CD14-positive monocyte (primary cell): ENCODE measurements around the gene FRMD4A. TPM values are rescaled to one million over a fixed set of nuclear protein-coding genes. Genes with fewer than 3 reads are reported as not detected.

Experiments
- DNase-seq, 3 donors: peaks; one replicate each; pipeline ENCODE4 v3.0.0-alpha.2; 2011 to 2022
- H2AFZ ChIP-seq: 2 replicates; pipeline ENCODE4 v1.6.0; 2012; ENCODE audit warnings: mild to moderate bottlenecking, low read depth, low read length, inconsistent platforms; ENCODE audit not compliant: insufficient read depth, poor library complexity, severe bottlenecking
- H3K27ac ChIP-seq, 2 donors: 1 replicate in 1 of 2; 2 replicates in 1 of 2; pipeline ENCODE4 v1.5.1; 2012 to 2013; ENCODE audit warnings: low read length in 2 of 2, control low read depth in 1 of 2, inconsistent platforms in 1 of 2, low read depth in 1 of 2, mild to moderate bottlenecking in 1 of 2
- H3K27me3 ChIP-seq, 2 donors: one replicate each; pipeline versions ENCODE4 v1.6.0 to v1.6.1; 2011 to 2013; ENCODE audit warnings: low read length in 2 of 2; ENCODE audit not compliant: control insufficient read depth in 2 of 2, insufficient read depth in 2 of 2
- H3K36me3 ChIP-seq, 2 donors: replicated peaks in 1 of 2; 1 replicate in 1 of 2; 2 replicates in 1 of 2; pipeline versions ENCODE4 v1.5.1 to v1.6.1; 2012 to 2013; ENCODE audit warnings: low read length in 2 of 2, control low read depth in 1 of 2, inconsistent platforms in 1 of 2, mild to moderate bottlenecking in 1 of 2; ENCODE audit not compliant: insufficient read depth in 2 of 2, control insufficient read depth in 1 of 2
- H3K4me1 ChIP-seq, 2 donors: 1 replicate in 1 of 2; 2 replicates in 1 of 2; pipeline versions ENCODE4 v1.5.1 to v1.6.1; 2012 to 2013; ENCODE audit warnings: low read length in 2 of 2, control low read depth in 1 of 2, inconsistent platforms in 1 of 2, mild to moderate bottlenecking in 1 of 2, moderate library complexity in 1 of 2; ENCODE audit not compliant: insufficient read depth in 2 of 2, control insufficient read depth in 1 of 2
- H3K4me2 ChIP-seq: replicated peaks from 2 replicates; pipeline ENCODE3; 2012; ENCODE audit warnings: low read length, moderate library complexity, mild to moderate bottlenecking; ENCODE audit not compliant: poor library complexity, severe bottlenecking; ENCODE audit errors: extremely low read depth
- H3K4me3 ChIP-seq, 3 experiments: fragments of 200-600 bp in 1 of 3; sonication (generic) in 1 of 3; replicated peaks in 1 of 3; 1 replicate in 2 of 3; 2 replicates in 1 of 3; pipeline ENCODE4 v1.5.1; 2011 to 2013; ENCODE audit warnings: low read length in 3 of 3, mild to moderate bottlenecking in 3 of 3, control low read depth in 2 of 3, low read depth in 2 of 3, inconsistent platforms in 1 of 3, moderate library complexity in 1 of 3
- H3K79me2 ChIP-seq: 2 replicates; pipeline ENCODE4 v1.6.0; 2012; ENCODE audit warnings: mild to moderate bottlenecking, control low read depth, inconsistent platforms, low read length, moderate library complexity; ENCODE audit not compliant: insufficient read depth
- H3K9ac ChIP-seq: 2 replicates; pipeline ENCODE4 v1.6.0; 2017; ENCODE audit warnings: low read length, mild to moderate bottlenecking; ENCODE audit not compliant: insufficient read depth, poor library complexity, severe bottlenecking
- H3K9me3 ChIP-seq, 2 donors: replicated peaks in 1 of 2; 1 replicate in 1 of 2; 2 replicates in 1 of 2; pipeline versions ENCODE4 v1.5.1 to v1.6.1; 2012 to 2013; ENCODE audit warnings: low read length in 2 of 2, control low read depth in 1 of 2; ENCODE audit not compliant: control insufficient read depth in 1 of 2, insufficient read depth in 1 of 2
- H4K20me1 ChIP-seq: 2 replicates; pipeline ENCODE4 v1.6.0; 2012; ENCODE audit warnings: mild to moderate bottlenecking, low read length, control low read depth, moderate library complexity; ENCODE audit not compliant: insufficient read depth
- H3K27ac Mint-ChIP-seq, 7 donors: one replicate each; pipeline ENCODE4 v1.8.0; 2020; ENCODE audit warnings: mild to moderate bottlenecking in 7 of 7, mixed read lengths in 7 of 7, moderate library complexity in 6 of 7, inconsistent platforms in 2 of 7
- H3K27me3 Mint-ChIP-seq, 3 donors: one replicate each; pipeline ENCODE4 v1.8.0; 2021 to 2022; ENCODE audit warnings: low read depth in 3 of 3, mild to moderate bottlenecking in 3 of 3, mixed read lengths in 3 of 3, moderate library complexity in 3 of 3, inconsistent platforms in 1 of 3
- H3K36me3 Mint-ChIP-seq, 2 donors: one replicate each; pipeline ENCODE4 v1.8.0; 2020; ENCODE audit warnings: mixed read lengths in 2 of 2, inconsistent platforms in 1 of 2, mild to moderate bottlenecking in 1 of 2
- H3K4me1 Mint-ChIP-seq: one replicate; pipeline ENCODE4 v1.8.0; 2020; ENCODE audit warnings: mild to moderate bottlenecking, mixed read lengths
- H3K4me3 Mint-ChIP-seq, 2 donors: one replicate each; pipeline ENCODE4 v1.8.0; 2020; ENCODE audit warnings: mild to moderate bottlenecking in 2 of 2, mixed read lengths in 2 of 2, moderate library complexity in 1 of 2
- H3K9me3 Mint-ChIP-seq, 7 donors: one replicate each; pipeline ENCODE4 v1.8.0; 2020 to 2022; ENCODE audit warnings: mixed read lengths in 7 of 7, mild to moderate bottlenecking in 6 of 7, moderate library complexity in 6 of 7, inconsistent platforms in 2 of 7
- CTCF ChIP-seq: fragments of 200-600 bp; IDR thresholded peaks from one replicate; pipeline ENCODE4 v1.8.0; 2022; ENCODE audit warnings: antibody characterized with exemption, mild to moderate bottlenecking
- WGBS: methylation state at CpG from one replicate; pipeline ENCODE4 v1.1.5; 2013; ENCODE audit warnings: missing lambda C conversion rate; ENCODE audit not compliant: insufficient coverage; 5-methylcytosine and 5-hydroxymethylcytosine counted together
- intact Hi-C, 2 donors: fragments of 100-400 bp; cut with micrococcal nuclease; formaldehyde crosslinking; loops; one replicate each; pipeline versions ENCODE4 v1.15.0 to v1.15.1; 2023
- polyA plus RNA-seq, 3 donors: library from polyadenylated mRNA; depleted of rRNA in 1 of 3; unstranded in 2 of 3; stranded (reverse) in 1 of 3; fragments of 300-500 nt in 2 of 3; fragments of >200 nt in 1 of 3; fragmentation: Illumina TruSeq in 2 of 3; gene quantifications; 1 replicate in 2 of 3; 2 replicates in 1 of 3; pipeline ENCODE4 v1.2.3, GENCODE V29; 2012 to 2021

Gene FRMD4A
- polyA plus RNA-seq, 3 donors = 0.12 TPM; not detected in 2

DNA sequence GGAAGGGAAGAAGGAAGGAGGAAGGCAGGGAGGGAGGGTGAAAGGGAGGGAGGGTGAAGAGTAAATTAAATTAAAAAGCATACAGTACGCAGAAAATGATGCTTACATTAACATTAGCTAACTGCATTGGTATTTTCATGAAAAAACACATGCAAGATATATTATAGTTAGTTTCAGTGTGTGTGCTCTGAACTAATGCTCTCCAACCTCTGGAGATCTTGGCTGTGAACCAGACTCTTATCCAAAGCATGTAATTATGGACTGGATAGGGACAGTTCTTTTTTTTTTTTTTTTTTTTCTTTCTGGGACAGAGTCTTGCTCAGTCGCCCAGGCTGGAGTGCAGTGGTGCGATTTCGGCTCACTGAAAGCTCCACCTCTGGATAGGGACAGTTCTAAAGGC lies 357.0 kb downstream of the FRMD4A start:
- WGBS = no CpG with 5 or more reads among the region's 4 CpGs
- no peaks in the 10 kb centered on the region for H4K20me1 ChIP-seq
- no peaks in the 10 kb centered on the region for H3K27me3 ChIP-seq
- no peak overlapping the region for H3K27ac ChIP-seq
- no peak overlapping the region for H3K9ac ChIP-seq
- peaks cover 3 to 6% (median 5%) of the 10 kb centered on the region in 3 donors for H3K27me3 Mint-ChIP-seq
- H3K4me2 ChIP-seq = no peak overlapping the region
- no peaks in the 10 kb centered on the region for H3K4me1 Mint-ChIP-seq
- TF ChIP-seq CTCF = no peak
- no peaks in the 10 kb centered on the region for H3K79me2 ChIP-seq
- no peaks in the 10 kb centered on the region for H3K36me3 Mint-ChIP-seq
- DNase-seq = no peak
- H3K4me1 ChIP-seq = no peaks in the 10 kb centered on the region
- H3K9me3 Mint-ChIP-seq = peaks cover 0 to 2% (median 0%) of the 10 kb centered on the region in 7 donors
- no peak overlapping the region for H3K4me3 Mint-ChIP-seq
- H3K9me3 ChIP-seq = no peaks in the 10 kb centered on the region
- no peak overlapping the region for H3K4me3 ChIP-seq
- intact Hi-C loops = no loop called here
- H3K36me3 ChIP-seq = no peaks in the 10 kb centered on the region
- no peak overlapping the region for H2AFZ ChIP-seq
- no peak overlapping the region for H3K27ac Mint-ChIP-seq

DNA sequence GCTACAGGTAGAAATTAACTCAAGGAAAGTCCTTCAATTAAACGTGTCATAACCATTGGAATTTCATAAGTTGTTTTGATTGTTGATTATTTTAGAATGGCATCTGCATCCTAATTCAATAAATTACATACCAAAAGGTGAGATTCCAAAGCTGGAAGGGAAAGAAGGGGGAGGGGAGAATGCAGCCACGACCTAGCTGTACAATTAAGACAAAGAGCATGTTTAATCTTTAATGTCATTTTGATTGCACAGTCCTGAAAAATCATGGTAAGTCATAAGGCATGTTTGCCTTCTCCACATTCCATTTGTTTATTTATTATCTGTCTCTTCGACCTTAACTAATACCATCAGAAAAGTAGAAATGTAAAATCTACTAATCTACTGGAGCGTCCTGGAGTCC lies 358.1 kb downstream of the FRMD4A start:
- Histone ChIP-seq H3K9ac (no peak overlapping the region), H3K9me3 (no peaks in the 10 kb centered on the region), H3K4me2 (no peak overlapping the region), H3K79me2 (no peaks in the 10 kb centered on the region), H3K4me3 (no peak overlapping the region), H4K20me1 (no peaks in the 10 kb centered on the region), H3K36me3 (no peaks in the 10 kb centered on the region), H3K27ac (no peak overlapping the region), H2AFZ (no peak overlapping the region), H3K4me1 (no peaks in the 10 kb centered on the region), H3K27me3 (no peaks in the 10 kb centered on the region)
- peaks cover 0 to 2% (median 0%) of the 10 kb centered on the region in 7 donors for H3K9me3 Mint-ChIP-seq
- WGBS = no CpG with 5 or more reads among the region's 4 CpGs
- no peaks in the 10 kb centered on the region for H3K36me3 Mint-ChIP-seq
- no peak overlapping the region for H3K4me3 Mint-ChIP-seq
- no peak for DNase-seq
- no peak for TF ChIP-seq CTCF
- intact Hi-C loops = no loop called here
- no peaks in the 10 kb centered on the region for H3K4me1 Mint-ChIP-seq
- H3K27ac Mint-ChIP-seq = no peak overlapping the region
- peaks cover 3 to 6% (median 5%) of the 10 kb centered on the region in 3 donors for H3K27me3 Mint-ChIP-seq
